GM12872 (cell line): ENCODE measurements around the gene RNF152.

Source experiments
- TF ChIP-seq, protein P1 (sequence below): IDR thresholded peaks from 3 replicates; pipeline ENCODE4 v1.5.1; 2011; ENCODE audit warnings: low read depth, mild to moderate bottlenecking, low read length, moderate library complexity; ENCODE audit not compliant: insufficient read depth

RNF152 gene

DNA sequence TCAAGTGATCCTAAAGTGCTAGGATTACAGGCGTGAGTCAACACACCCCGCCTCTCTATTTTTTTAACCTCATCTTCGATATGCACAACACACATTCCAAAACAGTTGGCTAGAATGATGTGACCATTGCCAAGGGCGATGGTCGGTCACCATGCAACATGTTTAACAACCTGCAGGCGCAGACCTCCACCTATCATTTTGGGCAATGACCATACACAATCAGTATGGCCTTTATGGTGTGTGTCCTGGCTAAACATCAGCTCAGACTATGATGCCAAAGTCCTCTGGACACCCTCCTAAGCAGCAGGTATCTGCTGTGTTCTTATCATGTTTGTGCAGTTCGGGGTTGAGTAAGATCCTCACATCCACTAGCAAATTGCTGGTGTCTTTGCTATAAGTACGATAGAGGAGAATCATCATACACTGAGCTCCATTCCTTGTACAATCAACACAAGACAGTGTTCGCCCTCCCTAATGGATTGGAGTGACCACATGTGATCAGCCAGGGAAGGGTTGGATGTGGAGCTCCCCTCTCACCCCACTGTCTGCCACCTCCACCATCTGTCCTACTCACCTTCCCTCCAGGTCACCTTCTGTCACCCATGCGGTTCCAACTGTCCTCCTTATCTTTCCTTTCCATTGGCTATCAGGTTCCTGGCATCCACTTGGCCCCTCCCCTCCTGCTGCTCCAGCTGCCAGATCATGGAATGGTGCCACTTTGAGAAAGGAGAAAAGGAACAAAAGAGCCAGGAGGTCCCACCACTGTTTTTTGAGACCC is 7.9 kb upstream of the RNF152 start:
- TF ChIP-seq, protein P1, sequence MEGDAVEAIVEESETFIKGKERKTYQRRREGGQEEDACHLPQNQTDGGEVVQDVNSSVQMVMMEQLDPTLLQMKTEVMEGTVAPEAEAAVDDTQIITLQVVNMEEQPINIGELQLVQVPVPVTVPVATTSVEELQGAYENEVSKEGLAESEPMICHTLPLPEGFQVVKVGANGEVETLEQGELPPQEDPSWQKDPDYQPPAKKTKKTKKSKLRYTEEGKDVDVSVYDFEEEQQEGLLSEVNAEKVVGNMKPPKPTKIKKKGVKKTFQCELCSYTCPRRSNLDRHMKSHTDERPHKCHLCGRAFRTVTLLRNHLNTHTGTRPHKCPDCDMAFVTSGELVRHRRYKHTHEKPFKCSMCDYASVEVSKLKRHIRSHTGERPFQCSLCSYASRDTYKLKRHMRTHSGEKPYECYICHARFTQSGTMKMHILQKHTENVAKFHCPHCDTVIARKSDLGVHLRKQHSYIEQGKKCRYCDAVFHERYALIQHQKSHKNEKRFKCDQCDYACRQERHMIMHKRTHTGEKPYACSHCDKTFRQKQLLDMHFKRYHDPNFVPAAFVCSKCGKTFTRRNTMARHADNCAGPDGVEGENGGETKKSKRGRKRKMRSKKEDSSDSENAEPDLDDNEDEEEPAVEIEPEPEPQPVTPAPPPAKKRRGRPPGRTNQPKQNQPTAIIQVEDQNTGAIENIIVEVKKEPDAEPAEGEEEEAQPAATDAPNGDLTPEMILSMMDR, result no peak

DNA sequence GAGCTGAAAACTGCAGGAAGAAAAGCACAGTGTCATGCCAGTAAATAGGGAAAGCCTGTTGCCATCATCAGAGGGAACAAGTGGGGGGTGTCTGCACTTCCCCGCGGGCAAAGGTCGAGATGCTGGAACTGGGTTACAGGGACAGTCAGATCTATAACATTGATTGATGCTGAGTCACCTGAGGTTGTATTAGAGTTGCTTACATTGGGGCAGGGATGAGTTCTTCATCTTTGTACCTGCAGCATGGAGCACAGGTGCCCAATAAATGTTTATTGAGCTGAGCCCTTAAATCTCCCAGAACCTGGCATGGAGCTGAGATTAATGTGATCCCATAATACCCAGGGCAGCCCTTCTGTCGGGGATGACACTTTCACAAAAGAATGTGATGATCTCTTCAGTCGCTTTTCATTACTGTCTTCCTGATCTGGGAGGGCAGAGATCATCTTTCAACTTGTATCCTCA is 5.9 kb upstream of the RNF152 start:
- TF ChIP-seq, protein P1, result no peak

DNA sequence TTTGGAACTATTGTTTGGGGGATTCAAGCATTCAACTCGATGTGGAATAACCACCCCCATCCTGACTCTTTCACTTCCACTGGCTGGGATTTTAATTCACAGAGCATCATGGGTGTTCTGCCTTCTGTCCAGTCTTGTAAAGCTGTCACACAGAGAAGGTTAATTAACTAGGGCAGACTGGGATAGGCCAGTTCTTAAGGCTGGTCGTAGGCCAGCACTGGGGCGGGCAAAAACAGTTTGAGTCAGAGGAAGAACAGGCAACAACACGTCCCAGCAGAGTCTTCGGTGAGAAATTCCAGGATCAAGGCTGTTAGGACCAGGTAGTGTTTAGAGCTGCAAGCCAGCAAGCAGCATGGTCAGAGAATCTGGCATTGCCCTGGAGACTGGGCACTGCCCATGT is 4.0 kb upstream of the RNF152 start:
- TF ChIP-seq, protein P1, result no peak

DNA sequence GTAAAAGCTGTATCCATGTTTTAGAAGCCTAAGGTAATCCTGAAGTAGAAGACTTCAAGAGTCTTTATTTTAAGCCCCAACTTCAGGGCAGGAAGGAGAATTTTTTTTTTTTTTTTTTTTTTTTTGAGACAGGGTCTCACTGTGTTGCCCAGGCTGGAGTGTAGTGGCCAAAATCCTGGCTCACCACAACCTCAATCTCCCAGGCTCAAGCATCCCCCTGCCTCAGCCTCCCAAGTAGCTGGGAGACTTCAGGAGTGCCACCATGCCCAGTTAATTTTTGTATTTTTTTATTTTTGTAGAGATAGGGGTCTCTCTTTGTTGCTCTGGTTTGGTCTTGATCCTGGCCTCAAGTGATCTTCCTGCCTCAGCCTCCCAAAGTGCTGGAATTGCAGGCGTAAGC is 3.3 kb upstream of the RNF152 start:
- TF ChIP-seq, protein P1, result no peak

DNA sequence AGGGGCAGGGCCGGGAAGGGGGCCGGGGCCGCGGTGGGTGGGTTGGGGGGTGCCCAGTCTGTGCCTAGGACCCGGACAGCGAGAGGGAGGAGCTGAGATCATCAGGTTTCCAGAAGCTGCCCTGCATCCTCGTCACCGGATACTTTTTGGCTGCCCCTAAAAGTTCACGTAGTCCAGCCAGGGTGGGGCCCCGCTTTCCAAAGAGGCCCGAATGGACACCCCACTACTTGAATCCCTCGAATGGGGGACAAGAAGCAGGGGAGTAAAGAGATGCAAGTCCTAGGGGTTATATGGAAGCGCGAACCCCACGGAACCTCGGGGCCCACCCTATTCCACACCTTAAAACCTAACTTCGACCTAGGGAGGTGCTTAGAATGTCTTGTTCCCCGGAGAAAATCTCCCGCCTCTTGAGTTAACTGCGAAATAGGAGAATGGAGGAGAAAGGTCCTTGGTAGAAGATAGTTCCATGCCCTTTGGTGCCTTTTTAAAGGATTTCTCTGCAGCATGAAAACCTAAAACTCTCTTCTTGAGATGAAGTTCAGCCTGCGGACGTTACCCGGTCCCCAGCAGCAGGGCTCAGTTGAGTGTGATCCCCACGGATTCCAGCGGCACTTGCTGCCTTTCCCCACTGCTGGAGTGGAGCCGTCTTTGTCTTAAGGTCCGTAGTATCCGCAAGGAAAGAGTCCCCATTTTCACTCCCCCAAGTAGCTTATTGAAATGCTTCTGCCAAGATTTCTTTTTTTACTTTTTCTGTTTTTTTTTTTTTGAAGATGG is 2.1 kb upstream of the RNF152 start:
- TF ChIP-seq, protein P1, result no peak

DNA sequence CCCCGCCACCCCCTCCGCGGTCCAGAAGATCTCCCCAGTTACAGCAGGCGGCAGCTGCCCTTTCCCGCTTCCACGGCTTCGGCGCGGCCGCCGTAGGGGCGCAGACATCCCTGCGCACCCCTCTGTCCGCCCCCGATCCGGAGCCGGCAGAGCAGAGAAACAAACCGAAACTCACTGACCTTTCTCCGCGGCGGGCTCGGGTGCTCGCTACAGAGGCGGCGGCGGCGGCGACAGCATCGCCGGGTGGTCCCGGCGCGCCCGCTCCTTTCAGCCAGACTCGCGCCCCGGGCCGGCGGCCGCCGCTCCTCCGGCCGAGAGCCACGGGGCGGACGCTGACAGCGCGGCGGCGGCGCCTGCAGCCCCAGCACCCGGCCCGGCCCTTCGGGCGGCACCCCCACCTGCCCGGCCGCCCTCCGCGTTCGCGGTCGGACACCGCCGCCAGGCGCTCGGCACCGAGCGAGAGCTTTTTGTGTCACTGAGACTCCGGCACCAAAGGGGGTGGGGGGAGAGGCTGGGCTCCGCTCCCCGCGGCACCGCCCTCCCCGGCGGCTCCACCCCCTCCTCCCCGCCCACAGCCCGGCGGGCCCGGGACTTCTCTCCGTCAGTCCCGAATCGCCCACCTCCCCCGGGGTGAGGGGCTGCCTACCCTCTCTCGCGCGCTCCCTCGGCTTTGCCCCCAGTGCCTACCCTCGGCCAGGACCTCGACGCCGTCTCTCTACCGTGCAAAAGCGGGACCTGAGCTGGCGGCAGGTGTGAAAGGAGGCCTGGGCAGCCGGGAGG is 1.4 kb upstream of the RNF152 start:
- TF ChIP-seq, protein P1, result no peak
